ENCODE data around the gene BUD23.

BUD23 gene

DNA sequence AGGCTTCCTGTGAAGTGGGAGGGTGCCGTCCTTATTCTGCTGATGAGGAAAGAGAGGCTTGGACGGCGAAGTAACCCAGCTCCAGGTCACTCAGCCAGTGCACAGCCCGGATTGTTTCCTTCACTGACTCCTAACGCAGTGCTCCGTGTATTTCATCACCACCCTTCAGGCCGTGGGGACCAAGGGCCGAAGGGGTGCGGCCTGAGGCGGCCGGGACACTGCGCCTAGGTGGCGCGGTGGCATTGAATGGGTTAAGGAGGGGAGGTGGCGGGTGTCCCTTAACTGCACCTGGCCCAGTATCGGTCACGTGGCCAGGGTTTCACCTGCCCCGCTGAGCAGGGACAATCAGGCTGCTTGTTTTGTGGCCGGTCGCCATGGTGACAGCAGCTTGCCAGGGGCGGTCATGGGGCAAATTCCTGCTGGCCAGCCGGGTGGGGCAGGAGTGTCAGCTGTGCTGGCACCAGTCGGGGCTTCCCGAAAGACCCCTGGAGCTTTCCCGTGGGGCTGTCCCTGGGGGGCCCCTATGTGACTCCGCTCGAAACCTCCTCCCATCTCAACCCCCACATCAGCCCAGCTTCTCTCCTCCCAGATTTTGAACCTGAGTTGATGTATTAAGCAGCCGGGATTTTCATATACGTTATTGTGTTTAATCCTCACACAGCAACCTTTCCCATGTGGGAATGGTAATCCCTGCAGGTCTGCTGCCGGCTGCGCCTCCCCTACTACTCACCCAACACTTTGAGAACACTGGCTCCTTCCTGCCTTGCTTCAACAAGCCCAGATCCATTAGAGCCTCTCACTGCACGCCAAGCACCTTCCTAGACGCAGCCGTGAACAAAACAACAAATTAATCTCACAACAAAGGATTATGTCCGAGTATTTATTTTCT is 59.6 kb downstream of the BUD23 start:
- no peak for DNase-seq (ENCODE audit: low spot score)

DNA sequence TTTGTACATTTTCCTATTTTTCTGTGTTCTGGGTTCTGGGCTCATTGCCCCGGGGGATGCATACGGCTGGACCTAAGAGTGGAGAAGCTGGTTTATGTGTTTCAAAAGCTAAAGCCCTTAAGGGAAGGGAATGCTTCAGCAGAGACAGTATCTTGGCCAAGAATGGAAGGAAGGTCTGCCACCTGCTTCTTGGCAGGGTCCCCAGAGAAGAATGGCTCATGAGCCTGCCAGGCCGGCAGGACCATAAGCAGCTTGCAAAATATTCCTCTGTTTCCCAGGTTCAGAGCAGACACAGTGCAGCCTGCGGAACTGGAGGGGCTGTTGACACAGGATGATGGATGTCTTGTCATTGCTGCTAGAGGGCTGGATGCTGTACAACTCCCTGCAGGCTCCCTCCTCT is 63.0 kb downstream of the BUD23 start:
- no peak for DNase-seq (ENCODE audit: low spot score)
